Measurements from ENCODE around the gene ZKSCAN2. TPM values are rescaled to one million over a fixed set of nuclear protein-coding genes. Genes with fewer than 3 reads are reported as not detected.

ZKSCAN2 gene
- polyA plus RNA-seq, 1 donor (not counting 4 experiments of a cell fraction or from before 2014, with no cell fraction given): 1.8 TPM

GRCh38 chr16:25217112-25217511 lies 40.5 kb downstream of the ZKSCAN2 start:
- H3K27ac ChIP-seq (ENCODE audit: control insufficient read depth, insufficient read depth, low read length): no peak overlapping the region
- DNase-seq (ENCODE audit: low read depth, low spot score): no peak
- no peaks in the 10 kb centered on the region for H3K9me1 ChIP-seq (ENCODE audit: control insufficient read depth, extremely low read depth, insufficient read depth, low read length)
- FAIRE-seq: no peak
- no peaks in the 10 kb centered on the region for H4K20me1 ChIP-seq (ENCODE audit: control insufficient read depth, extremely low read depth, insufficient read depth, low read length)
- no peak overlapping the region for H2AFZ ChIP-seq (ENCODE audit: control insufficient read depth, low read length)
- H3K79me2 ChIP-seq (ENCODE audit: control insufficient read depth, insufficient read depth, low read length): no peaks in the 10 kb centered on the region
- H3K4me1 ChIP-seq (ENCODE audit: control insufficient read depth, extremely low read depth, insufficient read depth, low read length): no peaks in the 10 kb centered on the region
- H3K36me3 ChIP-seq (ENCODE audit: control insufficient read depth in 2 of 2, extremely low read depth in 1 of 2, insufficient read depth in 2 of 2, low read length in 2 of 2): no peaks in the 10 kb centered on the region
- dilution Hi-C loops (cut with MboI; ENCODE audit: extremely low pct_ligation_motif_present, low sequenced_read_pairs): no loop called here
- no peak overlapping the region for H3K9ac ChIP-seq (ENCODE audit: control insufficient read depth, extremely low read depth, insufficient read depth, low read length)
- H3K4me3 ChIP-seq (ENCODE audit: control insufficient read depth in 2 of 3, extremely low read depth in 1 of 3, insufficient read depth in 2 of 3, low read depth in 1 of 3, low read length in 3 of 3): no peak overlapping the region
- no peak for TF ChIP-seq EZH2 (IDR thresholded peaks at IDR 0.05; ENCODE audit: low read length)
- TF ChIP-seq CTCF (optimal IDR thresholded peaks at IDR 0.05 in 1 of 3, IDR thresholded peaks at IDR 0.05 in 1 of 3, conservative IDR thresholded peaks at IDR 0.05 in 1 of 3; ENCODE audit: extremely low read depth in 1 of 3, insufficient read depth in 2 of 3, low read length in 3 of 3): no peak
- no peaks in the 10 kb centered on the region for H3K9me3 ChIP-seq (ENCODE audit: control insufficient read depth, low read depth, low read length)
- no peak overlapping the region for H3K4me2 ChIP-seq (ENCODE audit: control insufficient read depth, extremely low read depth, insufficient read depth, low read depth, low read length)
- H3K27me3 ChIP-seq (ENCODE audit: control insufficient read depth, extremely low read depth, insufficient read depth, low read length): peaks cover 3% of the 10 kb centered on the region

GRCh38 chr16:25213709-25214397 lies 43.8 kb downstream of the ZKSCAN2 start:
- H2AFZ ChIP-seq (ENCODE audit: control insufficient read depth, low read length): no peak overlapping the region
- no peaks in the 10 kb centered on the region for H4K20me1 ChIP-seq (ENCODE audit: control insufficient read depth, extremely low read depth, insufficient read depth, low read length)
- peaks cover 3% of the 10 kb centered on the region for H3K27me3 ChIP-seq (ENCODE audit: control insufficient read depth, extremely low read depth, insufficient read depth, low read length)
- TF ChIP-seq EZH2 (IDR thresholded peaks at IDR 0.05; ENCODE audit: low read length): no peak
- no peak for TF ChIP-seq CTCF (optimal IDR thresholded peaks at IDR 0.05 in 1 of 3, IDR thresholded peaks at IDR 0.05 in 1 of 3, conservative IDR thresholded peaks at IDR 0.05 in 1 of 3; ENCODE audit: extremely low read depth in 1 of 3, insufficient read depth in 2 of 3, low read length in 3 of 3)
- dilution Hi-C loops (cut with MboI; ENCODE audit: extremely low pct_ligation_motif_present, low sequenced_read_pairs): no loop called here
- no peak overlapping the region for H3K27ac ChIP-seq (ENCODE audit: control insufficient read depth, insufficient read depth, low read length)
- H3K4me2 ChIP-seq (ENCODE audit: control insufficient read depth, extremely low read depth, insufficient read depth, low read depth, low read length): no peak overlapping the region
- no peak overlapping the region for H3K4me3 ChIP-seq (ENCODE audit: control insufficient read depth in 2 of 3, extremely low read depth in 1 of 3, insufficient read depth in 2 of 3, low read depth in 1 of 3, low read length in 3 of 3)
- H3K9ac ChIP-seq (ENCODE audit: control insufficient read depth, extremely low read depth, insufficient read depth, low read length): no peak overlapping the region
- no peak for FAIRE-seq
- H3K9me3 ChIP-seq (ENCODE audit: control insufficient read depth, low read depth, low read length): no peaks in the 10 kb centered on the region
- H3K36me3 ChIP-seq (ENCODE audit: control insufficient read depth in 2 of 2, extremely low read depth in 1 of 2, insufficient read depth in 2 of 2, low read length in 2 of 2): no peaks in the 10 kb centered on the region
- no peaks in the 10 kb centered on the region for H3K9me1 ChIP-seq (ENCODE audit: control insufficient read depth, extremely low read depth, insufficient read depth, low read length)
- no peak for DNase-seq (ENCODE audit: low read depth, low spot score)
- no peaks in the 10 kb centered on the region for H3K79me2 ChIP-seq (ENCODE audit: control insufficient read depth, insufficient read depth, low read length)
- no peaks in the 10 kb centered on the region for H3K4me1 ChIP-seq (ENCODE audit: control insufficient read depth, extremely low read depth, insufficient read depth, low read length)

Data from keratinocyte (primary cell).